SW 1271 (cell line): Measurements from ENCODE around the gene IRF4.
"Not testable (repeated sequence)": the region's sequence is repeated elsewhere in the genome, so short reads cannot be mapped to it uniquely, and the experiment has no call there.

Source experiments
- DNase-seq, 2 experiments: peaks; one replicate each; lab custom pipeline; 2025; lab: John Stamatoyannopoulos, UW

The IRF4 gene

GRCh38 chr6:422433-423054 lies 31.0 kb downstream of the IRF4 start:
- DNase-seq: peak; percentile 33 to 45

- no peak for DNase-seq
Measured at GRCh38 chr6:423055-423798, 31.7 kb downstream of the IRF4 start.

- no peak for DNase-seq
Measured at GRCh38 chr6:423799-424345, 32.3 kb downstream of the IRF4 start.

- DNase-seq: no peak
Measured at GRCh38 chr6:424741-425417, 33.3 kb downstream of the IRF4 start.

- not testable (repeated sequence) for DNase-seq
Measured at GRCh38 chr6:425418-425788, 33.9 kb downstream of the IRF4 start.

- not testable (repeated sequence) for DNase-seq
Measured at GRCh38 chr6:426198-426738, 34.7 kb downstream of the IRF4 start.

- DNase-seq: no peak
Measured at GRCh38 chr6:428047-428603, 36.6 kb downstream of the IRF4 start.

GRCh38 chr6:429515-430121 lies 38.1 kb downstream of the IRF4 start:
- DNase-seq: no peak

GRCh38 chr6:431504-431903 lies 40.0 kb downstream of the IRF4 start:
- DNase-seq: no peak

- no peak for DNase-seq
Measured at GRCh38 chr6:431986-432385, 40.4 kb downstream of the IRF4 start.

- DNase-seq: no peak
Measured at GRCh38 chr6:434051-434705, 42.6 kb downstream of the IRF4 start.

- no peak for DNase-seq
Measured at GRCh38 chr6:435441-436307, 44.1 kb downstream of the IRF4 start.

- DNase-seq: no peak
Measured at GRCh38 chr6:436308-437036, 44.9 kb downstream of the IRF4 start.

GRCh38 chr6:437037-437392 lies 45.5 kb downstream of the IRF4 start:
- no peak for DNase-seq

GRCh38 chr6:438634-439170 lies 47.1 kb downstream of the IRF4 start:
- no peak for DNase-seq

GRCh38 chr6:439641-440167 lies 48.2 kb downstream of the IRF4 start:
- DNase-seq: no peak

GRCh38 chr6:441126-441920 lies 49.8 kb downstream of the IRF4 start:
- no peak for DNase-seq

GRCh38 chr6:443621-444159 lies 52.1 kb downstream of the IRF4 start:
- DNase-seq: no peak
